Endothelial cell of umbilical vein (primary cell): Measurements from ENCODE around the gene VDR. TPM values are rescaled to one million over a fixed set of nuclear protein-coding genes. Genes with fewer than 3 reads are reported as not detected.

Experiments used
- BruUV-seq: library from RNA; stranded (reverse); fragments of 400-500 nt; replicated peaks from 2 replicates; lab custom pipeline; 2021; lab: Mats Ljungman, UMichigan
- CTCF ChIA-PET: fragments of 300-600, 350-600 bp; sonication (Branson Sonifier 250); formaldehyde crosslinking; loops from one replicate; lab custom pipeline; 2021; ENCODE audit warnings: antibody characterized with exemption, inconsistent platforms; lab: Charles Lee
- POLR2A ChIA-PET: fragments of 300-600, 350-600 bp; sonication (Branson Sonifier 250); formaldehyde crosslinking; loops from one replicate; lab custom pipeline; 2021; ENCODE audit warnings: antibody characterized with exemption, inconsistent platforms; lab: Charles Lee
- DNase-seq: peaks from one replicate; pipeline ENCODE4 v3.0.0-alpha.2; 2011; ENCODE audit warnings: low read depth, low spot score
- FAIRE-seq: peaks from 2 replicates; lab custom pipeline; 2011; peaks lifted over from hg19 to GRCh38; lab: Jason Lieb, UNC
- H2AFZ ChIP-seq: 2 replicates; pipeline ENCODE4 v1.6.0; 2012; ENCODE audit warnings: low read depth, low read length, control low read depth, inconsistent platforms
- H3K27ac ChIP-seq: 2 replicates; pipeline ENCODE4 v1.5.1; 2011; ENCODE audit warnings: low read depth, mild to moderate bottlenecking, control low read depth, low read length, moderate library complexity; ENCODE audit not compliant: insufficient read depth
- H3K27me3 ChIP-seq, 2 experiments: 2 replicates each; pipeline versions ENCODE4 v1.6.0 to v1.6.1; 2011; ENCODE audit warnings: low read length in 2 of 2, mixed read lengths in 1 of 2; ENCODE audit not compliant: control insufficient read depth in 2 of 2, insufficient read depth in 2 of 2
- H3K36me3 ChIP-seq, 2 experiments: 2 replicates in 1 of 2; 3 replicates in 1 of 2; pipeline ENCODE4 v1.5.1; 2011; ENCODE audit warnings: low read length in 2 of 2, mild to moderate bottlenecking in 1 of 2, moderate library complexity in 1 of 2; ENCODE audit not compliant: control insufficient read depth in 2 of 2, insufficient read depth in 2 of 2; ENCODE audit errors: extremely low read depth in 1 of 2
- H3K4me1 ChIP-seq: 3 replicates; pipeline ENCODE4 v1.5.1; 2011; ENCODE audit warnings: mild to moderate bottlenecking, low read length; ENCODE audit not compliant: control insufficient read depth, insufficient read depth; ENCODE audit errors: extremely low read depth
- H3K4me2 ChIP-seq: 2 replicates; pipeline ENCODE4 v1.6.1; 2011; ENCODE audit warnings: low read length, control low read depth, mixed read lengths; ENCODE audit not compliant: insufficient read depth
- H3K4me3 ChIP-seq, 3 experiments: fragments of 200-600 bp in 1 of 3; sonication (generic), shearing (Covaris generic) in 1 of 3; replicated peaks in 1 of 3; 2 replicates each; pipeline ENCODE4 v1.5.1; 2011 to 2016; ENCODE audit warnings: control low read depth in 3 of 3, low read length in 3 of 3, mild to moderate bottlenecking in 2 of 3, inconsistent platforms in 1 of 3, low read depth in 1 of 3, moderate library complexity in 1 of 3; ENCODE audit not compliant: insufficient read depth in 1 of 3
- H3K79me2 ChIP-seq: 2 replicates; pipeline ENCODE4 v1.6.0; 2012; ENCODE audit warnings: low read length, inconsistent platforms; ENCODE audit not compliant: control insufficient read depth, insufficient read depth
- H3K9ac ChIP-seq: replicated peaks from 2 replicates; pipeline ENCODE3; 2011; ENCODE audit warnings: low read length, control low read depth; ENCODE audit not compliant: insufficient read depth; ENCODE audit errors: extremely low read depth
- H3K9me1 ChIP-seq: replicated peaks from 3 replicates; pipeline ENCODE4 v1.6.0; 2011; ENCODE audit warnings: mild to moderate bottlenecking, low read length; ENCODE audit not compliant: control insufficient read depth, insufficient read depth; ENCODE audit errors: extremely low read depth
- H3K9me3 ChIP-seq: replicated peaks from 2 replicates; pipeline ENCODE4 v1.5.1; 2012; ENCODE audit warnings: low read length, inconsistent platforms; ENCODE audit not compliant: control insufficient read depth, insufficient read depth
- H4K20me1 ChIP-seq: replicated peaks from 2 replicates; pipeline ENCODE3; 2011; ENCODE audit warnings: mild to moderate bottlenecking, low read length; ENCODE audit not compliant: control insufficient read depth, insufficient read depth; ENCODE audit errors: extremely low read depth
- EZH2 ChIP-seq: IDR thresholded peaks from 2 replicates; pipeline ENCODE4 v1.6.1; 2012; ENCODE audit warnings: borderline replicate concordance, low read depth, mild to moderate bottlenecking, moderate library complexity, low read length, inconsistent platforms; ENCODE audit not compliant: severe bottlenecking
- FOS ChIP-seq: IDR thresholded peaks from 2 replicates; pipeline ENCODE4 v1.6.1; 2011; ENCODE audit warnings: mild to moderate bottlenecking, low read length, moderate library complexity, borderline replicate concordance; ENCODE audit not compliant: insufficient read depth
- GATA2 ChIP-seq: IDR thresholded peaks from 2 replicates; pipeline ENCODE4 v1.7.0; 2011; ENCODE audit warnings: low read depth, mild to moderate bottlenecking, moderate library complexity, mixed read lengths, low read length; ENCODE audit not compliant: insufficient read length, insufficient read depth
- JUN ChIP-seq: IDR thresholded peaks from 2 replicates; pipeline ENCODE4 v1.6.1; 2011; ENCODE audit warnings: borderline replicate concordance, low read depth; ENCODE audit not compliant: insufficient read length, insufficient read depth
- MYC ChIP-seq: IDR thresholded peaks from one replicate; pipeline ENCODE4 v1.6.1; 2011; ENCODE audit warnings: mild to moderate bottlenecking, low read depth, low read length
- POLR2A ChIP-seq: IDR thresholded peaks from 2 replicates; pipeline ENCODE4 v1.6.1; 2012; ENCODE audit warnings: low read depth, mild to moderate bottlenecking, control low read depth, low read length
- POLR2AphosphoS5 ChIP-seq: IDR thresholded peaks from 2 replicates; pipeline ENCODE4 v1.6.1; 2012; ENCODE audit warnings: low read depth, mild to moderate bottlenecking, control low read depth, low read length, moderate library complexity; ENCODE audit not compliant: insufficient read depth
- dilution Hi-C: fragments of 300-500 bp; cut with MboI; formaldehyde crosslinking; loops from one replicate; pipeline ENCODE4 v1.15.0; 2019; ENCODE audit warnings: low sequenced_read_pairs; ENCODE audit not compliant: extremely low pct_ligation_motif_present
- intact Hi-C: fragments of 100-400 bp; cut with micrococcal nuclease; formaldehyde crosslinking; loops from one replicate; pipeline ENCODE4 v1.10.0; 2022
- polyA plus RNA-seq, 4 experiments: library from polyadenylated mRNA; depleted of rRNA in 3 of 4; stranded (reverse) in 3 of 4; unstranded in 1 of 4; fragments of >200 nt; gene quantifications; 2 replicates each; pipeline versions ENCODE4 v1.2.1 to v1.2.3, GENCODE V29; 2011 to 2012; ENCODE audit warnings: missing spikeins in 1 of 4
- total RNA-seq: library from RNA; stranded (reverse); gene quantifications from 2 replicates; pipeline ENCODE4 v1.2.3, GENCODE V29; 2021
- TF ChIP-seq, protein P1 (sequence below), 2 donors: IDR thresholded peaks; 1 replicate in 1 of 2; 2 replicates in 1 of 2; pipeline ENCODE4 v1.5.1; 2011; ENCODE audit warnings: low read length in 2 of 2, mild to moderate bottlenecking in 2 of 2, moderate library complexity in 2 of 2, control low read depth in 1 of 2, inconsistent platforms in 1 of 2, low read depth in 1 of 2; ENCODE audit not compliant: insufficient read depth in 1 of 2; ENCODE audit errors: extremely low read depth in 1 of 2
- TF ChIP-seq, protein P2 (sequence below): IDR thresholded peaks from 2 replicates; pipeline ENCODE4 v1.6.1; 2011; ENCODE audit not compliant: insufficient read depth, insufficient read length

Gene VDR
- total and polyA plus RNA-seq, 2 donors (not counting 3 experiments of a cell fraction or from before 2014, with no cell fraction given) = 0.73 to 0.91 TPM

DNA sequence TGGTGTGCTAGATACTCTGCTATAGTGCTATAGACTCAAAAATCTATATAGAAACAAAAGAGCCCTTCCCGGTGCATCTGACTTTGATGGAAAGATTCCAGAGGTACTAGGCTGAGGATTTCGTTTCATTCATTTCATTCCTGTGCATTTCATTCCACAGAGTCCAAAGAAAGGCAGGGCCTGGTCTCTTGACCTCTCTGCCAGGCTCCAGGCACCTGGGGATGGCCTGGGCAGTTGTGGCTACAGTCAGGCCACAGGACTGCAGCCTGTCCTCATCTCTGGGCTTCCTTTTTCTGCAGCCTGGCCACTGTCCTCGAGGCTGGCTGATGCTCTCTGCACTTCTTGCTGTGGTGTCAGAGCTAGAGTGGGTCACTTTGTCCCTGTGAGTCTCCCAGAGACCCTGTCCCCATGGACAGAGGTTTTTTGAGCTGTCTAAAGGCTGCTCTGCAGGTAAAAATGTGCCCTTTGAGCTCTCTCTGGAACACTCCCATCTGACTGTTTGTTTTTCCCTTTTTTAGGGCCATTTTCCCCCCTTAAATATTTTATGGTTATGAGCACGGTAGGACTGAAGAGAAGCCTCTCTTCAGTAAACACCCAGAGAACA lies 3.2 kb upstream of the VDR start:
- peaks cover 20% of the 10 kb centered on the region for H3K4me1 ChIP-seq
- no TSS peak for BruUV-seq
- intact Hi-C loops (loop anchor here (5.0 kb wide), 1 partner anchor 39 kb away; no protein-coding TSS in a partner anchor), dilution Hi-C loops (no loop called here)
- H3K9me1 ChIP-seq = no peaks in the 10 kb centered on the region
- no peaks in the 10 kb centered on the region for H4K20me1 ChIP-seq
- H2AFZ ChIP-seq = no peak overlapping the region
- H3K4me3 ChIP-seq = no peak overlapping the region
- DNase-seq = no peak
- no peaks in the 10 kb centered on the region for H3K9me3 ChIP-seq
- H3K79me2 ChIP-seq = no peaks in the 10 kb centered on the region
- no peak for FAIRE-seq
- H3K9ac ChIP-seq = no peak overlapping the region
- no peaks in the 10 kb centered on the region for H3K36me3 ChIP-seq
- no peak overlapping the region for H3K4me2 ChIP-seq
- POLR2A ChIA-PET = no interaction called here
- no peak overlapping the region for H3K27ac ChIP-seq
- peaks cover 41 to 44% of the 10 kb centered on the region in 2 experiments for H3K27me3 ChIP-seq
- CTCF ChIA-PET = no interaction called here
- no peak for TF ChIP-seq EZH2
- TF ChIP-seq, protein P1, sequence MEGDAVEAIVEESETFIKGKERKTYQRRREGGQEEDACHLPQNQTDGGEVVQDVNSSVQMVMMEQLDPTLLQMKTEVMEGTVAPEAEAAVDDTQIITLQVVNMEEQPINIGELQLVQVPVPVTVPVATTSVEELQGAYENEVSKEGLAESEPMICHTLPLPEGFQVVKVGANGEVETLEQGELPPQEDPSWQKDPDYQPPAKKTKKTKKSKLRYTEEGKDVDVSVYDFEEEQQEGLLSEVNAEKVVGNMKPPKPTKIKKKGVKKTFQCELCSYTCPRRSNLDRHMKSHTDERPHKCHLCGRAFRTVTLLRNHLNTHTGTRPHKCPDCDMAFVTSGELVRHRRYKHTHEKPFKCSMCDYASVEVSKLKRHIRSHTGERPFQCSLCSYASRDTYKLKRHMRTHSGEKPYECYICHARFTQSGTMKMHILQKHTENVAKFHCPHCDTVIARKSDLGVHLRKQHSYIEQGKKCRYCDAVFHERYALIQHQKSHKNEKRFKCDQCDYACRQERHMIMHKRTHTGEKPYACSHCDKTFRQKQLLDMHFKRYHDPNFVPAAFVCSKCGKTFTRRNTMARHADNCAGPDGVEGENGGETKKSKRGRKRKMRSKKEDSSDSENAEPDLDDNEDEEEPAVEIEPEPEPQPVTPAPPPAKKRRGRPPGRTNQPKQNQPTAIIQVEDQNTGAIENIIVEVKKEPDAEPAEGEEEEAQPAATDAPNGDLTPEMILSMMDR (IDR thresholded peaks at IDR 0.05; ENCODE audit: extremely low read depth in 1 of 2, insufficient read depth in 1 of 2, low read depth in 1 of 2, low read length in 2 of 2) = no peak
- TF ChIP-seq GATA2 = no peak
- TF ChIP-seq MYC = no peak
- TF ChIP-seq JUN = no peak
- TF ChIP-seq, protein P2, sequence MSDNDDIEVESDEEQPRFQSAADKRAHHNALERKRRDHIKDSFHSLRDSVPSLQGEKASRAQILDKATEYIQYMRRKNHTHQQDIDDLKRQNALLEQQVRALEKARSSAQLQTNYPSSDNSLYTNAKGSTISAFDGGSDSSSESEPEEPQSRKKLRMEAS = no peak
- no peak for TF ChIP-seq POLR2AphosphoS5
- TF ChIP-seq POLR2A = no peak
- TF ChIP-seq FOS = no peak
